Left colon (tissue), 2 donors: Measurements from ENCODE around the gene DYNLT1. TPM values are rescaled to one million over a fixed set of nuclear protein-coding genes. Genes with fewer than 3 reads are reported as not detected.

Source experiments
- microRNA-seq, 2 donors: library from miRNA; unstranded; fragments of <30 nt; microRNA quantifications; one replicate each; pipeline versions ENCODE4 v1.1.0 to v1.2.0, GENCODE V29; 2020
- total RNA-seq, 2 donors: library from RNA; stranded (reverse); fragmentation: NEBNext Ultra II Directional; extraction: Animal tissue kit (Norgen Biotek cat#: 25700); gene quantifications; one replicate each; pipeline ENCODE4 v1.2.1, GENCODE V29; 2021
- donor health status: DM: no; HTN: no; CAD: no.
- donor health status: DM: yes; HTN: yes; CAD: no.

Gene DYNLT1
- total RNA-seq, 2 donors from 2014 or later = 142 to 178 TPM

Small RNA genes lying within 50 kb of the gene (microRNA-seq; reads per million reads assigned to microRNA genes)
- gene MIR7161 = 0 reads per million in 2 donors

Other genes with a start within 250 kb of the DYNLT1 start
- gene TMEM181, start 84.7 kb downstream of the DYNLT1 start, total RNA-seq = 10 to 100 TPM; 41.2 to 46.7 TPM
- gene SYTL3, start 5.3 kb upstream of the DYNLT1 start, total RNA-seq = 1 to 10 TPM; 2.6 to 2.7 TPM
- 100 to 1,000 TPM; 368 to 492 TPM for gene EZR, start 174.6 kb upstream of the DYNLT1 start, total RNA-seq